Retina (tissue), 1 donor: Measurements from ENCODE around the gene AMBP.

Experiments used
- DNase-seq: peaks from one replicate; pipeline ENCODE4 v3.0.0-alpha.2; 2016

The AMBP gene

DNA sequence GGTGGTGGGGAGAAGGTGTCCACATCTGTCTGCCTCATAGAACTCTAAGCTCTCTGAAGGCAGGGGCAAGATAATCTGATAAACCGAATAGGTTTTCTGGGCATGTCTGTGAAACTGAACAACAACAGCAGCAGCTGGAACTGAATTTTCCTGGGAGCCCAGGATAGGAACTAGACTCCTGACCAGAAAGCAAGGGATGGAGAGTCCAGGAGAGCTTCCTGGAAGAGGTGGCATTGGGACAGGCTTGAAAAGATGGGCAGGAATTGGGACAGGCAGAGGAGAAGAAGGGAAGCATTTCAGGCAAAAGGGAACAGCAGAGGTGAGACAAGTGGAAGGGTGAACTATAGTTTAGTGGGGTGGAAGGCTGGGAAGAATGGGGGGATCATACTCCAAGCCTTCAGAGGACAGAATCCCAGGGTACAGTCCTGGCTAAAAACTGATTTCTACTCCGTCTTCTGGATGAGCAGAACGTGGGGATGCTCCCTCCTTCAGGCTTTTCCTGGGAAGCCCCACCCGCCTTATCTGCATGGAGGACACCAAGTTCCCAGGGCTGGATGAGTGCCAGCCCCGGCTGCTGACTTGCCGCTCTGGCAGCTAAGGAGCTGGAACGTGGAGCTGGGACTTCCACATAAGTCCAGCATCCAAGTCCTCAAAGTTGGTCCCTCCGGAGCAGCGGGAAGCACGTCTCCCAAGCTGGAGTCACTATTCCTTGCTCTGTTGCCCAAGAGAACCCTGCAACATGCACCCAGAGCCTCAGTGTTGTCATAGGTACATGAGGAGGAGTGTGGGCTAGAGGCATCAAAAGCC, 34.9 kb upstream of the AMBP start:
- DNase-seq = no peak

DNA sequence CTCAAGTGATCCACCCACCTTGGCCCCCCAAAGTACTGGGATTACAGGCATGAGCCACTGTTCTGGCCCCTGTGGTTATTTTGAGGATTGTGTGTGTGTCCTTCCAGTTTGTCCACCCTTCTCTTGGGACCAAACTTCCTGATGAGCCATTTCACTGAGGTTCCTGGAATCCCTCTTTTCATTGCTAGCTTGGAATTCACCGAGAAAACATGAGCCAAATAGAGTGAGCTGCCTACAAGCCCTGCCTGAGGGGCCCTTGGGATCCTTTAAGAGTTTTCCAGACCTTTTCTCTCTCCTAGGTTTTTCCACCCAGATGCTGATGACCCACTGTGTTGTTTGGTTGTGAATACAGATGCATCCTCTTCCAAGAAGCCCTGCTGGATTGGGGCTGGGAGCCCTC, 34.2 kb upstream of the AMBP start:
- DNase-seq = no peak

DNA sequence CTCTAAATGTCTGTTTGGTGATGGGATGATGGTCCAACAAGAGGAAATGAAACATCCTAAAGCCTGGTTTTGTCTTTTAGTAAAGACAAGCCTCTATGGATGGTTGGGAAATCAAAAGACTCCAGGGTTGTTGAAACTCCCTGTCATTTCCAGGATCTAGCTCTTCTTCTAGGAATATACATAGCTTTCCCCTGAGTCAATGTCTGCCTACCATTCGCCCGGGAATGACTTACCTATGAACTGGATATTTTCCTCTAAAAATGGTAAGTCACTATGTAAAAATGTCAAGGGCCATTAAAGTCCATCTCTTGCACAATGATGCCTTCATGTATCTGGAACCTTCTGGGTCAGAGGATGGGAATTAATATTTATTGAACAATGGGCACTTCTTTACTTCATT, 32.1 kb upstream of the AMBP start:
- no peak for DNase-seq

DNA sequence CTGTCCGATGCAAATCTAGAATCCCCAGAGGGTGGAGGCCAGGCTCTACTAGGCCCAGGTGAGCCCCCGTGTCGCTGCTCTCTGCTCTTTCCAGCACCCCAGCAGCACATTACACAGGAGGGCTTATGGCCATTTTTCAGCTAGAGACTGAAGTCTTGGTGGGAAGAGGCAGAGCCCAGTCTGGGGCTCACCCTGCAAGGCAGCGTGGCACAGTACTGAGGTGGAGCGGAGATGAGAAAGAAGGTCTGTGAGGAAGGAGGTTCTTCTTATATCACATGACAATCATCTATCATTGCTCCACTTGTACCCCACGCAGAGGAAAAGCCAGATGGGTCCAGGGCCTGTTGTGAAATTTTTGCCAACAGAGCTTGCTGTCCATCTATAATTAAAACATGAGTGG, 31.0 kb upstream of the AMBP start:
- no peak for DNase-seq

DNA sequence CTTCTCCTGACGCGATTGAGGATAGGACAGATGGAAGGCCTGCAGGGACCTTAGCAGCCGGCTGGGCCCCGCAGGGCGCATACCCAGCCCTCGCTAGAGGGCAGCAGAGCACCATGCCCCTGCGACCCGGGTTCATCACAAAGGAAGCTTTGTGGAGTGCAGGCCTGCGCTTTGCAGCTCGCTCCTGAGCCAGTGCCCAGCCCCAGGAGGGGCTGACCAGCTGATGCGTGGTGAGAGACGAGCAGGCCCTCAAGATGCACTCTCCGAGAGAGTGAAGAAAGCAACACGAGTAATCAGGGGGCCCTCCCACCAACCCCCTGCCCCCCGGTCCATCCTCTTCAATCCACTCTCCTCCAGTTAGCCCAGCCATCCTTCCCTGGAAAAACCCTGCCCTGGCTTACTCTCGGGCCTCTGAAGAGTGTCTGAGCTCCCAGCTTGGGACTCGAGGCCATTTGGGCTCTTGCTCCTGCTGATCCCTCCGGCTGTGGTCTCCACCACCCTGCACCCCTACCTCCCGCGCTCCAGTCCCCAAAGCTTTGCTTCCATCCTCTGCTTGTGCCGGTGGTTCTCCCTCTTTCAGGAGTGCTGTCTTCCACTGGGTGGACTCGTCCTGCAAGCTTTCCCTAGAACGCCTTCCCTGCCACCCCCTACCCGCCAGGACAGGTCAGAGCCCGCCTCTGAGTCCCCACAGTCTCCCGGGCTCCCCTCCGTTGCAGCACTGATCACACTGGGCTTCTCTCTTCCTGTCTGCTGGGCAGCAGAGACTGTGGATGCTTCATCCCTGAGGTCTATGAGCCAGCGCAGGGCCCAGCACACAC, 30.1 kb upstream of the AMBP start:
- DNase-seq = peak; percentile 83

DNA sequence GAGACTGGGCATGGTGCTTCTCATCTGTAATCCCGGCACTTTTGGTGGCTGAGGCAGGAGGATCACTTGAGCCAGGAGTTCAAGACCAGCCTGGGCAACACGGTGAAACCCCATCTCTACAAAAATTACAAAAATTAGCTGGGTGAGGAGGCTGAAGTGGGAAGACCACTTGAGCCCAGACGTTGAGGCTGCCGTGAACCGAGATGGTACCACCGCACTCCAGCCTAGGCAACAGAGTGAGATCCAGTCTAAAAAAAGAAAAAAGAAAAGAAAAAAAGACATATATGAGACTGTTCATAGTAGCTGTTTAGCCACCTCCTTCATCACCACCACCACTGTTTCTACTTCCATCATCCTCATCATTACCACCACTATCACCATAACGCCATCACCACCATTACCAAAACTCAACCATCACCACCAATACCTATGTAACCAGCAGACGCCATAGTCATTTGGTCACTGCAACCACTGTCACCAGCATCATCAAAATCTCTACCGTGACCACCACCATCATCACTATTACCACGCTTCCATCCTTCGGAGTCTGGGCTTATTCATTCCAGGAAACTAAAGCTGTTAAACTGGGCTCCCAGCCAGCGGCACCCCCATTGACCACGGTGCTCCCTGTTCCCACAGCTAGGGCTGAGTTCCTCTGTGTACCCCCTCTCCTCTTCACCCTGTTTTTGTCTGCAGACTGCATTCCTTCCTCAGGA, 29.3 kb upstream of the AMBP start:
- DNase-seq = no peak

DNA sequence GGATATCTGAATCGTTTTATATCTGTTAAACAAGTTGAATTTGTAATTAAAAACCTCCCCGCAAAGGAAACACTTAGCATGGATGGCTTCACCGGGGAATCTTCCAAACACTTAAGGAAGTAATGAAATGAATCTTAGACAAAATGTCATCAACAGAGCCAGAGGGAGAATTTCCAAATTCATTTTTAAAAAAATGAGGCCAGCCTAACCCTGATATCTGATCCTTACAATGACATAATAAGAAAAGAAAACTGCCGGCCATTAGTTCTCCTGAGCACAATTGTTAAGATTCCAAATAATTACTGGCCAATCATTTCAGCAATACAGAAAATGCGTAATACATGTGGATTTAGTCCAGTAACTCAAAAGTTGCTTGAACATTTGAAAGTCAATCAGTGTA, 27.1 kb upstream of the AMBP start:
- no peak for DNase-seq

DNA sequence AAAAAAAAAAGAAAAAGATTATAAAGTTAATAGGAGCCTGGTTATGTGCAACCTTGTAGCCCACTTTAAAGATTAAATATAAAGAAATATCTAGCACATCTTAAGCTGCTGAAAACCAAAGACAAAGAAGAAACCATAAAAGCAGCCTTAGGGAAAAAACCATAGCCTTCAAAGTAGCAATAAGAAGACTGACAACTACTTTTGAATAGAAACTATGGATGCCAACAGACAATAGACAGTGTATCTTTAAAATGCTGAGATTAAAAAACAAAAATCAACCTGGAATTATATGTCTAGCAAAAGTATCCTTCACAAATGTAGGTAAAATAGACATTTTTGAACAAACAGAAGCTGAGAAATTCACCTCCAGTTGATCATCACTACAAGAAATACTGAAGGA, 24.4 kb upstream of the AMBP start:
- DNase-seq = no peak

DNA sequence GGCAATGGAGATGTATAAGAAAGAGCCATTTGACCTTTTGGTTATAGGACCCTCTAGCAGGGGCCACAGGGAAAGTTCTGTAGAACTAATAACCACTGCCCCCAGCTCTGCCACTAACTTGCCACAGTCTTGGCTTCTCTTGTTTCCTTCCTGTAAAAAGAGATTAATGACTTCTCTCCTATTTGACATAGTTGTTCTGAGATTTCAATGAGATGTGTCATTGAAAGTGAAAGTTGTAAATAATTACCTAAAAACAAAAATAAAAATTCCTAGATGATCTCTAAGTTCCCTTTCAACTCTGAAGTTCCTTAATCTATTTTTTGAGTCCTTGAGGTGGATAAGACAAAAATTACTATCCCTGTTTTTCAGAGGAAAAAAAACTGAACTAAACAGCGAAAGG, 22.4 kb upstream of the AMBP start:
- no peak for DNase-seq

DNA sequence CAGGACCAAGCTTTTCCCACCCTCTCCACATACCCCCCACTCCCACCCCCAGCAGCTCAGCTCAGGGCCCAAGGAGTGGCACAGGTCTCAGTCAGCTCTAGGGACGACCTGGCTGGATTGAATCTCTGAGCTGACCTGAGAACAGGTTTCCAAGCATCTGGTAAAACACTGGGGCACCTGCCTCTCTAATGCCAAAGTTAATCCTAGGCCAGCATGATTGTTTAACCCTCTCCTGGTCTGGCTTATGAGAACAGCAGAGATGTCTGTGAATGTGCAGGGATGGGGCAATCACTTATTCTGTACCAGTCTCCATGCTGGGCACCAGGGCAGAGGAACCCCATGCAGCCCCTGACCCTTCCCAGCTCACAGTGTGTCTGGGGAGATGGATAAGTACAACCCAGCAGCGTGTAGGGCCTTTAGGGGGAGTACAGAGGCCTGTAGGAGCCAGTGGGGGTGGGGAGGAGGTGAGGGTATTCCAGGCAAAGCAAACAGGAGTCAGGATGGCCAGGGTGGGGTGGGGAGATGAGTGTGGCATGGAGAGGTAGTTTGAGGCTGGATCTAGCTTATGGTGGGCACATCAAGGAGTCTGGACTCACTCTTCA, 21.7 kb upstream of the AMBP start:
- DNase-seq = no peak

DNA sequence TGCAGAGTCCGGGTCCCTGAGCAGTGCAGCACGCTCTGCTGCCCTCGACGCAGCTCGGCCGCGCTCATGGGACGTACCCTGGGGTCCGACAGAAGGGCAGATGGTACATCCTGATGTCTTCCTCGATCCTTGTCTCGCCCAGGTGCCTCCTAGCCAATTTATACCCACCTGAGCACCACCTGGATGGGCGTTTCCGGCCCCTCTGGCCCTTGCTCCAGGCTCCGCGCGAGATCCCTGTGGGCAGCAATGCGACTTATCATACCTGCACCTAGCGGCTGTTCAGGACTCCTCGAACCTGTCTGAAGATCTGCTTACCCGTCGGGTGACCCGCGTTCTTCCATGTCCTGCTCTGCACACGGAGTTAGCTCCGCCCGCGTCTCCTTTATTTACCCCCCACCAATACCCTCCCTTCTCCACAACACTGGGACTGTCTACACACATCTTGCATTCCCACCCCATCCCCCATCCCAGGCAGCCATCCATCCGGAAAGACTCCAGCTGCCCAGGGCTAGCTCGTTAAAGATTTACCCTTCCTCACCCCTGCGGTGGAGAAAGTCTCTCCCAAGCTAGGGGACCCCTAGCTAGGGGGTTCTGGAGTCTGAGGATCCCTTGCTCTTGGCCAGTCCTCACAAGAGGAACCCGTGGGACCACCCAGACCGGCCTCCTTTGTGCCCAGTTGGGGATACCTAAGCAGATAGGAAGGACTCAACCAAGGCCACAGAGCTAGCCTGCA, 21.0 kb upstream of the AMBP start, which contains the start of gene KIF12:
Gene KIF12 (minus strand): TSS at position 357 of the 733 bp plus-strand sequence. CDS start 16 bp downstream, at position 341.
- DNase-seq = peak; percentile 90

DNA sequence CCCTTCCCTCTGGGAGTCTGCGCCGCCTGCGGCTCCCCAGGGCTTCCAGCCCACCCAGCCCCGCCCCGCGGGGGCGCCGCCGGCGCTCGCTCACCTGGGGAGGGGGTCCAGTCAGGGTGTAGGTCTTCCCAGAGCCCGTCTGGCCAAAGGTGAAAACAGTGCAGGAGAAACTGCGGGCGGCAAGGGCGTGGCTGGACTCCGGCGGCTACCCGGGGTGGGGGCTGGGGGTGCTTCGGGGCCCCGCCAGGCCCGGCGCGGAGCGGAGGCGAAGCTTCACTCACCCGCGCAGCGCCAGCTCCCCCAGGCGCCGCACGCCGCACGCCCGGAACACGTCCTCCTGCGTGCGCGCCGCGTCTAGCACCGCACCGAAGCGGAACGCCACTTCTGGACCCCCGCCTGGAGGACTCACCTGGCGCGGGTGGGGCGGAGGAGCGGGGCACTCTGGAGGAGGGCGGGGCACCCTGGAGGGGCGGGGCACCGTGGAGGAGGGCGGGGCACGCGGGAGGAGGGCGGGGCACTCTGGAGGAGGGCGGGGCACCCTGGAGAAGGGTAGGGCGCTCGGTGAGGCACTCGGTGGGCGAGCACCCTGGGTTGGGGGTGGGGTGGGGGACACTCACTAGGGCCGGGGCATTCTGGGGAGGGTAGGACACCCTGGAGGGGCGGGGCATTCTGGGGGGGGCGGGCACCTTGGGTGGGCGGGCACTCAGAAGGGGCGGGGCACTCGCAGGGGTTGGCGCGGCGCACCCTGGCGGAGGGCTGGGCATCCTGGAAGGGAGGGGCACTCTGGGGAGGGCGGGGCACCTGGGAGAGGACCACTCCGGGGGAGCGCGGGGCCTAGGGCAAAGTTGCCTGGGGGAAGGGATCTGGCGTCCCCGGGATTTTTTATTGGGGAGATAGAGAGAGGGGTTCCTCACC, 20.2 kb upstream of the AMBP start:
- DNase-seq = peak; percentile 53

DNA sequence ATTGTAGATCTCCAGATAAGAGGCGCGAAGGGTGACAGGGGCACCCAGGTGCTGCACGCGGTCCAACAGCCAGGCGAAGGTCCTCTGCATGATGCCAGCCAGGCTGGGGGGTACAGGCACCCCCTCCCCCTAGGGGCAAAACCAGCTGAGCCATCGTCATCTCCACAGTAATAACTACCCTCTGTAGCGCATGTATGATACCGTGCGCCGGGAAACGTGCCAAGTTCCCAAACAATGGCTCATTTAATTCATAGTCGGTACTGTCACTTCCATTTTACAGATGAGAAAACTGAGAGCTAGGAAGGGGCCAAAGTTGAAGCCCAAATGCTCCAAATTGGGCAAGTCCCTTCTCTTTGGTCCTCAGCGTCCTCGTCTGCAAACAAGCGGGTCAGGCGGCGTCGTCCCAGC, 19.5 kb upstream of the AMBP start:
- DNase-seq = no peak

DNA sequence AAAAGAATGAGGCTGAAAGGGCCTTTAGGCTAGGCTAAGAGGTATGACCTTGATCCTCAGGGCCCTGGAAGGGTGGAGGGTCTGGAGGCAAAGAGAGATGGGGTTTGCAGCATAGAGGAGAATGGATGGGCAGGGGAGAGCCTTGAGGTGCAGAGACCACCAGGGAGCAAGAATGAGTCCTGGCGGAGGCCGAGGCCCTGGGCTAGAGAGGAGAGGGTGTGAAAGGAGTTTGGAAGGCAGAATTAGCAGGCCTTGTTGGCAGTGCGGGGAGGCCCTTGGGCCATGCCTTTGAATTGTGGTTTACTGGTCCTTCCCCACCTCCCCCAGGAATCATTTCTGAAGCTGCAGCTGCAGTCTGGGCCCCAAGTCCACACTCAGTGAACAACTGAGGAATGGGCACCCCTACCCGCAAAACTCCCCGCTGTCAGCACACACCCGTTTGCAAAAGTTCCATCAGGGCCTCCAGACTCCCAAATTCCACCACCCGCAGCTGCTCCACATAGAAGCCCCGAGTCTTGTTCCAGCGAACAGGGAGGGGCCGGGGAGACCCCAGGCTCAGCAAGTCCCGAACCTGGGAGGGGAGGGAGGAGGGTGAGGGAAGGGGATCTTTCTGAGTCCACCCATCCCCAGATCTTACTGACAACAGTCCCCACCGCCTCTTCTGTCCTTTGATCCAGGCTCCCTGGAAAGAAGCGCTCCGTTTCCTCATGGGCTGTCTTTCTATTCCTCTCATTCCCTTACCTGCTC, 18.9 kb upstream of the AMBP start:
- no peak for DNase-seq

DNA sequence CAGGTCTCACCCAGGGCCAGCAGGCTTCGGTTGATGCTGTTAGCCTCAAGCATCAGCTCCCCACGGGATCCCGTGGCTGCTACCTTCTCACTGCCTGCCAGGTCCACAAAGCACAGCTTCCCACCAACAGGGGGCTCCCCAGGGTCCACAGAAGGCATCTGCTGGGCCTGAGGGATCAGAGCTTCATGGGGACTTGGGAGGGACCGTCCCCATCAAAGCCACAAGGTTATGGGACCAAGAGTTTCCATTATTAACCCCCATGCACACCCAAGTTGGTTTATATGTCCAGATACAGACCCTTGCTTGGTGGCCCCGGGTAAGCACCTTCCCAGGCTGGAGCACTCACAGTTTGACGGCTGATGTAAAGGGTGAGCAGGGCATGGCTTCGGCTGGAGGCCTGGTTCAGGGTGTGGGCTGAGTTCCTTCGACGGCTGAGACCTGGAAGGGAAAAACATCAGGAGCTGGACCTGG, 18.0 kb upstream of the AMBP start:
- no peak for DNase-seq

DNA sequence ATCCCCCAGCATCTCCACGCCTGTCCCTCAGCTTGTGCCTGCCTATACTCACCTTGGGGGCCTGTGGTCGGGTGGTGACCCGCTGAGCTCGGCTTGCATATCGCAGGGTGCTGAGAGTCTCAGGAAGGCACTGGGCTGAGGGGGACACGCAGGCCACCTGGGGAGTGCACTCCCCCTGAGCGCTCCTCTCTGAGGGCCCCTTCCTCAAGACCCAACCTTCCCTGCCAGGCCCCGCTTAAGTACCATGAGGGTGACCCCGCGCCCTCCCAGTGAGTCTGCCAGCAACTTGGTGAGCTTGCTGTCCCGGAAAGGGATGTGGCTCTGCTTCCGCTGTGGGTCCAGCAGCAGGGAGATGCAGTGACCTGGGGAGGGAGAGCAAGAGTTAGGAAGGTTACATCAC, 16.9 kb upstream of the AMBP start:
- no peak for DNase-seq

DNA sequence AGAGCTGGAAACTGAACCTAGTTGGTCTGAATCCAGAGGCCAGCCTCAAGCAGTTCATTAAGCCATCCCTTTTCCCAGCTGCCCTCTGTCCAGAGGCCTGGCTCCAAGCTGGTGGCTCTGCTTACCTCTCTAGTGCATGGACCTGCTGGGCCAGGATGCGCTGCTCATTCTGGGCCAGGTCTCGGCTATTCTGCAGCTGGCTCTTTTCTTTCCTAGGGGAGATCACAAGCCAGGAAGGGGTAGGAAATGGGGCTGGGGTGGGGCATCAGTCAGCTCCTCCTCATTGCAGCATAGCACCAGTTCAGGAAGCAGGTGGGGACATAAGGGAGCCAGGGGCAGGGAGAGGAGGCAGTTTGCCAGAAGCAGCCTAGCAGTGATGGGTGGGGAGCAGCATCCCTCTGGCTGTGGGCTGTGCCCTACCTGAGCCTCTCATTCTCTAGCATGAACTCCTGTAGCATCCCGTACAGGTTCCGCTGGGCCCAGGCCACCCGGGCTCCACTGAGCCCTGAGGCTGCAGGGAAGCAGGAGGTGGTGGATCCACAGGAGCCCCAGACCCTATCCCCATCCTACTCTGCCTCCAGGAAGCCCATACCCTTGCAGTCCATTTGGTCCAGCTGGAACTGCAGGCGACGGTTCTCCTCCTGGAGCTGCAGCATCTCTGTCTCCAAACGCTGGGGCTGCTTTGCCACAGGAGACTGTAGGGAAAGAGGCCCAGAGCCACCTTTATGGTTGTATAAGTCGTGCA, 15.8 kb upstream of the AMBP start:
- DNase-seq = no peak

DNA sequence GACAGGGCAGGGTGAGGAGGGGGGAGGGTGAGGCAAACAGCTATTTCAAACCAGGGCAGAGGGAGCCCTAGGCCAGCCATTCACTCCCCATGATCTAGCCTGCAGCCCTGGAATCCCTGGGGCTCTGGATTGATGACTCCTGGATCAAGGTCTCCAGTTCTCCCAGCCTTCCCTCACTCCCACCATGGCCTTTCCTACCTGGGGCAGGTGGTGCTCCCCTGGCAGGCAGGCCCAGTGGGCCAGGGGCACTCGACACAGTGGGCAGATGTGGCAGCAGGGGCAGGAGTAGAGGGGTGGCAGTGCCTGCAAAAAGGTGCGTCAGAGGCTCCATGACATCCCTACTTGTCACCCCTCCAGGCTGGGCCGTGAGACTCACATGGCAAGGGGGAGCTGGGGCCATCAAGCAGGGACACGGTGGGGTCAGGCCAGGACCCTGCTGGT, 15.0 kb upstream of the AMBP start:
- DNase-seq = no peak

DNA sequence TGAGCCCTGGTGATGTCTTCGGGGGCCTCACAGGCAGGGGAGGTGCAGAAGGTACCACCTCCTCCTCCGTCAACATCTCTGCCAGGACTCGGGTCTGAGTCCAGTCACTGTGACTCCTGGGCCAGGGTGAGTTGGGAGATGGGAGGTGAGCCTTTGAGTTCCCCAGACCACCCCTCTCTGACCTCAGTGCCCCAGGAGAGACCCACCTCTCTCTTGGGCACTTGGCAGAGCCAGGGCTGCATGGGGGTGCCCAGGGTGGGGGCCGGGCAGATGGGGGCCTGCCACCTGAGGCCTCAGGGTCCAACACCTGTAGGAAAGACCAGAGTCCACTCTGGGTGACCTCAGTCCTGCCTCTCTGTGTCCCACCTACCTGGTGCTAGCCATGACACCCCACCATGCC, 14.2 kb upstream of the AMBP start:
- no peak for DNase-seq

DNA sequence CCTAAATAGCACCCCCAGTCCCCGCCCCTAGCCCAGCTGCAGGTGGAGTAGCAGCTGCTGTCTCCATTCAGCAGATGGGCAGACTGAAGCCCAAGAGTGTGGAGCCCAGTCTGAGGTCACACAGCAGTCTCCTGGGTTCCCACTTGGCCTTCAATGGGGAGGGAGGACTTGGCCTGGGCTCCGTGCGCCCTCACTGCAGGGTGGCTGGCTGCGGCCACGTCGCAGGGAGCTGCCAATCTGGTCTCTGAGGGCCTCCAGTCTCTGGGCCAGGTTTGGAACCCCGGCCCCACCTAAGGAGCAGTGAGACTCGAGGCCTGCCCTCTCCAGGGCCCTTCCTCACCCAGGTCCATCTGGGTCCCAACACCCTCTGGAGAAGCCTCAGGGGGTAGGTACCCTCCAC, 13.6 kb upstream of the AMBP start:
- DNase-seq = no peak
